GM21423 (cell line): Measurements from ENCODE around the gene SMIM23.

ENCODE experiments used
- ATAC-seq: cut with Tn5 transposase; IDR thresholded peaks from one replicate; pipeline ENCODE4 v1.9.1; 2021; ENCODE audit warnings: mild to moderate bottlenecking, moderate library complexity; ENCODE audit not compliant: unreplicated experiment

The SMIM23 gene

GRCh38 chr5:171785517-171785916, at the start of gene SMIM23:
SMIM23 (plus strand) TSS chr5:171785817; CDS start chr5:171785872, 55 bp downstream.
- no peak for ATAC-seq

DNA sequence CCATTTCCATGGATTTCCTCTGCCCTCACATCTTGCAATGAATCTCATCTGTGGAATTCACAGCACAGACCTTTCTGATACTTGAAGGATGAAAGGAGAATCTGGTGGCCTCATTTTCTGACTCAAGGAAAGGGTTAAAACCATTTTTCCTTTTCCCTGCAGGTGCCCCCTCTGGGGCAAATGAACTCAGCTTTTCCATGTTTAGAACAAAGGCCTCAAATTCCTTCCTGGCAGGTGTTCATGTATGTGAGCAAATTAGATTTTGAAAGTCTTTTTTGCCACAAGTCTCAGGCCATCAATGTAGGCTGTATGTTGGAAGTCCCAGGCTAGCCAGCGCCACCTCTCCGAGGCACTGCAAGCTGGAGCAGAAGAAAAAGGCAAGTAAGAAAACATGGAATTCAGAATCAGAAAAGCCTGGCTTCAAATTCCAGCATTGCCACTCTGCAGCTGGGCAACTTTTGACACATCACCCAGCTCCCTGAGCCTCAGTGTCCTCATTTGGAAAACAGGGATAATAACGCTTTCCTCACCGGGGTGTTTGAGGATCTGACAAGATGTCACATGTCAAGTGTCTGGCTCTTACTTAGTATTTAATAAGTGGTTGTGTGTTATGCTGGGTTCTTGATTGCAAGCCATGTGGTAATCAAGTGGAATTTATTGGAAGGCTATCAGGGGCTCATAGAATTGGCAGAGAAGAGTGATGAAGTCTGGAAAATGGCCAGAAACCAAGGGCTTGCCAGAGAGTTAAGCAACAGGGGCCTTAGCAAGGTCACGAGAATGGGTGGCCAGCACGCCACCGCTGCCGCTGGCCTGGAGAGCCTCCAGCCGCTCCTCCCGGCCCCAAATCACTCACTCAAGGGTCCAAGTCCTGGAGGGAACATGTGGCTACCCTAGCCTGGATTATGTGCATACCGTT, 48.4 kb upstream of the SMIM23 start:
- ATAC-seq = no peak

DNA sequence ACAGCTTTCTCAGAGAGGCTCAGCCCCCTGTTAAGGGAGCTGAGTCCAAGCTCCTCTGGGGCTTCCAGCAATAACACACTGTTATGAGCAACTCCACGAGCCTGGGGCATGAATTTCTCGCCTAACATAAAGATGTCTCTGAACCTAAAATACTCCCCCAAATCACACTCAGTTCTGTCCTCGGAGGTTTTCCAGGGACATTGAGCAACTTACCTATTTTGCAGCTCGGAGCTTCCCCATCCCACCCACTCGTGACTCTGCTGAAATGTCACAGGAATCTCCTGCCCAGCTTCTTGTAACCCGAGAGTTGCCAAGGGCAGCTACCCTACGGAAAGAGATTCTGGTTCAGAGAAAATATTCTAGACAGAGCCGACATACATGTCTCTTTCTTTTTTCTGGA, 47.1 kb upstream of the SMIM23 start:
- no peak for ATAC-seq

DNA sequence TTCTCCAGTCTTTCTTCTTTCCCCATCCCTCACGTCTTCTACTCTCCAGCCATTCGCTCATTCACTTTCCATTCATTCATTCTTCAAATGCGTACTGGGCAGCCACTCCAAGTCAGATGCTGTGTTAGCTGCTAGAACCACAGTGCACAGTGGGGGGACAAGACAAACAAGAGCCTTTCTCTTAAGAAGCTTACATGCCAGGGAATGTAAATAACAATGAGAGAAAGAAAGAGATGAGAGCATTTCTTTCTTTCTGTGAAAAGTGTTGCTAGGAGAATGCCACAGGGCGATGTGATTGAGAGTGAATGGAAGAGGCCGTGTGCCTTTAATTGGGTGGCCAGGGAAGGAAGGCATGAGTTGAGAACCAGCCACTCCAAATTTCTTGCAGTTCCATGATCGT, 46.3 kb upstream of the SMIM23 start:
- ATAC-seq = no peak

- no peak for ATAC-seq
Measured at GRCh38 chr5:171743436-171744076, 42.1 kb upstream of the SMIM23 start.

DNA sequence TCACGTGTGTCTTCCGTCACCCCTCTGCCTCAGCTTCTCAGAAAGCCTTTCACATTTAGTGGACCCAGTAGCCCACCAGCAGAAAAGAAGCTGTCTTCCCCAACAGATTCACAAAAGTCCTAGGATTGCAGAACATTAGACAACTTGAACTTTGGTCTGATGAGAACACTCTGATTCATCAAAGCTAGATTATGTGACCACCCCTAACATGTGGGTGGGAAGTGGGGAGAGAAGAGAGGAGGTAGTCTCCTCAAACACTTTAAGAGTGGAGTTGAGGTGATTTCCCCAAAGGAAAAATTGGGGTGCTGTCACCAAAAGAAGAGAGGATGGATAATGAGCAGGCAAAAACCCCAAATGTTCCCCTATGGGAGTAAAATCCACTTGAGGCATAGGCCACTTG, 41.4 kb upstream of the SMIM23 start:
- no peak for ATAC-seq

DNA sequence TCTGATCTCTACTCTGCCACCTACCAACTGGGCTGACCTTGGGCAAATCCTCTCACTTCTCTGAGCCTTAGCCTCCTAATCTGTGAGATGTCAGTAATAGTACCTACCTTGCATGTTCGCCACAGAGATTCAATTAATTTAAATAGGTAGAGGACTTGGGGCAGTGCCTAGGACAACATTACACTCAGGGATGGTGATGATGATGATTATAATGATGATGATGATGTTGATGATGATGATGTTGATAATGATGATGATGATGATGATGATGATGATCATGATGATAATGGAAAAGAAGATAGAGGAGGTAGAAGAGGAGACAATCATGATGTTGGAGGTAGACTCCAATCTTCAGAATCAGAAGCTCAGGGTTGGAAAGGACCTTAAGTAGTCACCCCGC, 40.7 kb upstream of the SMIM23 start:
- ATAC-seq = no peak

DNA sequence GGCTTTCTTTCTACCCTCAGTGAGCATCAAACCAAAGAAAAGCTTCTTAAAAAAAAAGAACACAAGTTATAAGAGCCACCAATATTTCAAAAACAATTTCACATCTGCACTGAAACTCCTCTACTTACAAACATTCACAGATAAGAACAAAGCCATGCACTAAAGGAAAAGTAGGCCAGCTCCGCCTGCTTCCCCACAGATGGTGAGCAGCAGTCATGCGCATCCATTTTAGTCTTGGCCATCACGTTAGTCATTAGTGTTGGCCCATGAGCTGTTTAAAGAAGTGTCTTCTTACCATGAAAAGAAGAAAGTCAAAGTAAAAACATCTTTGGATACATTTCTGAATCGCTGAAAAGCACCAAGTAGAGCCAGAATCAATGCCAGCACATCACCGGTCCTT, 40.0 kb upstream of the SMIM23 start:
- no peak for ATAC-seq

- no peak for ATAC-seq
Measured at GRCh38 chr5:171747061-171747859, 38.4 kb upstream of the SMIM23 start.

DNA sequence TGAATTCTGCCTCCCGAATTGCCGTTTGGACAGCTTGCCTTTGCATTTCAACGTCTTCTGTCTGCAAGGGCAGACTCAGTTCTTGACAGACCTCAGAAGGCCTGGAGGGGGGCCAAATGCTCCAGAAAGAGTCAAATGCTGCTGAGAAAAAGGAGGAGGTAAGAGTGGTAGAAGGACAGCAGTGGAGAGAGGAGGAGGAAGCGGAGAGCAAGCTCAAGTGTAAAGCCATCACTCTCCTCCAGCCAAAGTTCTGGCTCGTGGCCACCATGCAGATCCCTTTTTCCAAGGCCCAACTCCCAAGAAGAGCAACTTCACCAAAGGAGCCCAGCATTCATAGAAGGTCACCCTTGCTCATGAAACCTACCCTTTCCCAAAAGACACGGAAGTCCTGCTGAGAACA, 36.9 kb upstream of the SMIM23 start:
- no peak for ATAC-seq

DNA sequence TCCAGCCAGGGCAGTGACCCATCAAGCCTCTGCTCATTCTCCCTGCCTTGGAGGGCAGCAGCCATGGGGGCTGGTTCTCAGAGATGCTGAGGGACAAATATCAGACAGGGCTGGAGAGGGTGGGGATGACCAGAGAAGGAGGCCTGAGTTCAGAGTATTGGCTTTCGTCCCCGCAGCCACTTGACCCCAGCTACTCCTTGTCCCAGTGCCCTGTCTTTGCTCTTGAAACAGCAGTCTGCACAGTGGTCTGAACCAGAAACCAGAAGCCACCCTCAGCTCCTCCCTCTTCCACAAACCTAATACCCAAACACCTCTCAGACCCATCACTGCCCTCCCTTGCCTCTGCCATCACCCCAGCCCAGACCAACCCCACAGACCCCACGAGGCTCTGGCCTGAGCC, 36.3 kb upstream of the SMIM23 start:
- ATAC-seq = no peak

GRCh38 chr5:171750311-171750788, 35.3 kb upstream of the SMIM23 start:
- no peak for ATAC-seq

GRCh38 chr5:171755354-171755821, 30.2 kb upstream of the SMIM23 start:
- ATAC-seq = no peak

- no peak for ATAC-seq
Measured at GRCh38 chr5:171757853-171758535, 27.6 kb upstream of the SMIM23 start.

DNA sequence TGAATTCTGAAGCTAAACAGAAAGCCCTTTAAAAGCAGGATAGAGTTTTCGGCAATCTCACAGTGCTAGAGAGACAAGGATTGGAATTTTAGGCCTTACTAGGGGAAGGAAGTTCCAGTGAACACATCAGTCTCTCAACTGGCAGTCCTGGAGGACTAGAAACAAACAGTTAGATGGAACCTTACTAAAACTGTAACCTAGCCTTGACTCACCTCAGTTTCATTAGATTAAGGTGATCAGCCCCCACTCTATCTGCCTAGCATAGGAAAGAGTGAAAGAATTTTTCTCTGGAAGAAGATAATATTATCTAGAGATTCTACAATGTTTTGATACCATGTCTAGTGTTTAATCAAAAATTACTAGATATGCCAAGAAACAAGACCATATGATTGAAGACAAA, 25.8 kb upstream of the SMIM23 start:
- no peak for ATAC-seq

- no peak for ATAC-seq
Measured at GRCh38 chr5:171762021-171762608, 23.5 kb upstream of the SMIM23 start.

DNA sequence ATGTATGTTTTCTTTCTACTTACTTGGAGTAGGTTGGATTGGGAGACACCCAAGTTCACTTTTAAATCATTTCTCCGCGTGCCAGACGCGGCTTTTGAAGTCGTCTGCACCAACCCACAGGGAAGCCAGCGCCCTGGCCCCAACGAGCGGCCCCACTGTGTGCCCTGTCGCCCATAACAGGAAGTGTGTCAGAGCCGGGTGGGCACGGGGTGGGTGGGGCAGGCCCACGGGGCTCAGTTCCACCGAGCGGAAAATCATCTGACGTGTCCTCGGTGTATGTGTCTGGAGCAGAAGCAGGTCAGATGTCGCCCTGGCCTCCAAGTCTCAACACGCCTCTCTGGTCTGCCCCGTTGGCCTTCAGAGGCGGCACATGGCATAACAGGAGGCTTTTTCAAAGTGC, 22.7 kb upstream of the SMIM23 start:
- no peak for ATAC-seq

DNA sequence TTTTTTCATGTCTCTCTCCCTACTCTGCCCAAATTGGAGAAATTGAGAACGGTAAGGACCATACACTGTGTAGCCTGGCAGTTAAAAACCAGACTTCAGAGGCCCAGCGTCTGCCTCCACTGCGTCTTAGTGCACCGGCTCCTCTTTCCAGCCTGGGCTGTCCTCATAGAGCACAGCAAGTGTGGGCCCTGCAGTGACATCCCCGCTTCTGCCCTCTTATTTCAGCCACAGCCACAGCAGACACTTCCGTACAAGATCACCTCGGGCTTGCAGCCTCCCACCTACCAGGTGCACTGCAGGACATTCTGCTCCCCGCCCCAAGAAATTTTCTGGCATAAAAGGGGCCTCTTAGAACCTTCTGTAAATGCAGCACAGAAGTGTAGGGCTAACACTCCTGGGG, 21.4 kb upstream of the SMIM23 start:
- no peak for ATAC-seq

DNA sequence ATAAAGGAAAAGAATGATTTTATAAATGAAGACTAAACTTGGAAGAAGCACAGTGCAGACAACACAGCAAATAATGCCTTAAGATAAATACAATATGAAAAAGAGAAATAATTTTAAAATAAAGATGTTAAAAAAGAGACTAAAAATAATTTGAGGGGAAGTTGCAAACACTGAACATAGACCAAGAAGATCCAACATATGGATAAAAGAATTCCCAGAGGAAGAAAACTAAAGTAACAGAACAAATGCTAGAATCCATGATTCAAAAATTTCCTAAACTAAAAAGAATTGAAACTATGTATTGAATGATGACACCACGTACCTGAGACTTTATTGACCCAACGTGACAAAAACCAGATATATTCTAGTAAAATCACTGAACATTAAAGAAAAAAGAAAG, 18.7 kb upstream of the SMIM23 start:
- ATAC-seq = no peak

DNA sequence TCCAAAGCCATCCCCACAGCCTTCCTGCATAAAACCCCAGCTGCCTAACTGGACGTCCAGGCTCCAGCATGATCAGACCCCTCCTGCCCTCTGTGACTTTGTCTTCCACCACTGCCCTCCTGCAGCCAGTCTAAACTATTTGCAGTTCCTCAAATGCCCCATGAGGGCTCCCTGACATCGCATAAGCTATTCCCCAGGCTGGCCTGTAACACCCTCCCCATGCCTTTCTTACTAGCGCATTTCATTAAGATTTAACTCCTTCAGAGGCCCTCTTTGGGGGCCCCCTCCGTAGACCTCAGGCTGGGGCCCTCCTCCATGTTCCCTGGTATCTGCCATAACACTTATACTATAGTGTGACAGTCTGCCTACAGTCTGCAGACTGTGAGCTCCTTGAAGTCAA, 15.5 kb upstream of the SMIM23 start:
- ATAC-seq = no peak
